Activated CD4-positive, alpha-beta T cell treated with anti-CD3 and anti-CD28 coated beads for 36 hours (primary cell): ENCODE measurements around the gene CRPPA. TPM values are rescaled to one million over a fixed set of nuclear protein-coding genes. Genes with fewer than 3 reads are reported as not detected.
"Not testable (repeated sequence)": the region's sequence is repeated elsewhere in the genome, so short reads cannot be mapped to it uniquely, and the experiment has no call there.

Source experiments
- ATAC-seq: fragments of 200-7000 bp; cut with Tn5 transposase; one replicate; pipeline ENCODE4 v1.10.0; 2021; ENCODE audit warnings: mild to moderate bottlenecking, moderate library complexity
- CTCF ChIA-PET: fragments of 350-600 bp; sonication (Branson Sonifier 250); formaldehyde crosslinking; loops from one replicate; lab custom pipeline; 2021; ENCODE audit warnings: antibody characterized with exemption; lab: Charles Lee
- POLR2A ChIA-PET: fragments of 350-600 bp; sonication (Branson Sonifier 250); formaldehyde crosslinking; loops from one replicate; lab custom pipeline; 2021; ENCODE audit warnings: antibody characterized with exemption, inconsistent platforms; lab: Charles Lee
- DNase-seq: peaks from one replicate; pipeline ENCODE4 v3.0.0-alpha.2; 2020
- H3K27ac Mint-ChIP-seq: one replicate; pipeline ENCODE4 v1.8.0; 2021; ENCODE audit warnings: mixed read lengths
- H3K27me3 Mint-ChIP-seq: one replicate; pipeline ENCODE4 v1.8.0; 2021; ENCODE audit warnings: mixed read lengths
- H3K36me3 Mint-ChIP-seq: one replicate; pipeline ENCODE4 v1.8.0; 2021; ENCODE audit warnings: low read depth, mixed read lengths
- H3K4me1 Mint-ChIP-seq: one replicate; pipeline ENCODE4 v1.8.0; 2021; ENCODE audit warnings: mixed read lengths
- H3K4me3 Mint-ChIP-seq: one replicate; pipeline ENCODE4 v1.8.0; 2021; ENCODE audit warnings: mild to moderate bottlenecking, moderate library complexity, mixed read lengths
- H3K9me3 Mint-ChIP-seq: one replicate; pipeline ENCODE4 v1.8.0; 2021; ENCODE audit warnings: low read depth, mixed read lengths
- intact Hi-C, 2 experiments: fragments of 100-400 bp; cut with DNase I in 1 of 2; cut with micrococcal nuclease in 1 of 2; formaldehyde crosslinking; loops; one replicate each; pipeline versions ENCODE4 v1.14.2 to v1.15.1; 2022 to 2024; cut with DNase I, micrococcal nuclease
- total RNA-seq, 2 experiments: library from RNA; stranded (reverse); gene quantifications; one replicate each; pipeline ENCODE4 v1.2.3, GENCODE V29; 2021

CRPPA gene
- total RNA-seq, 2 experiments from 2014 or later, result 1.0 to 1.4 TPM

DNA sequence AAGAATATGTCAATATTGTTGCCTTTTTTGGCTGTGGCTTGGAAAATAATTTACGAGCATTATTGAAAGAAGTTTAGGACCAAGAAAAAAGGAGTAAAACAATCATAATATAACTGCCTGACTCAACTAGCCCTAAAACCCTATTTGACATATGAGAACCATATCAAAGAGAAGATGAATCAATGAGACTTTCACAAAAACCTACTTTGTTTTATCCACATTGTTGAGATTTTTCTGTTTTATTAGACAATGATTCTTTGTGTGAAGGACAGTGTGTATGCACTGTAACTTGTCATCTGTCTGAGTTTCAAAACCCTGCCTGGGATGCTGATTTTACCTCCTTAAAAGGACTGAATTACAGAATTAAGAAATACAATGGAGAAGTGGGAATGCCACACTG, 25.2 kb upstream of the CRPPA start:
- DNase-seq (no peak), ATAC-seq (no peak)
- ChIA-PET CTCF (no interaction called here), POLR2A (no interaction called here)
- intact Hi-C loops, result no loop called here
- Mint-ChIP-seq H3K4me1 (no peaks in the 10 kb centered on the region), H3K9me3 (no peaks in the 10 kb centered on the region), H3K4me3 (no peak overlapping the region), H3K27ac (no peak overlapping the region), H3K36me3 (no peaks in the 10 kb centered on the region), H3K27me3 (no peaks in the 10 kb centered on the region)

DNA sequence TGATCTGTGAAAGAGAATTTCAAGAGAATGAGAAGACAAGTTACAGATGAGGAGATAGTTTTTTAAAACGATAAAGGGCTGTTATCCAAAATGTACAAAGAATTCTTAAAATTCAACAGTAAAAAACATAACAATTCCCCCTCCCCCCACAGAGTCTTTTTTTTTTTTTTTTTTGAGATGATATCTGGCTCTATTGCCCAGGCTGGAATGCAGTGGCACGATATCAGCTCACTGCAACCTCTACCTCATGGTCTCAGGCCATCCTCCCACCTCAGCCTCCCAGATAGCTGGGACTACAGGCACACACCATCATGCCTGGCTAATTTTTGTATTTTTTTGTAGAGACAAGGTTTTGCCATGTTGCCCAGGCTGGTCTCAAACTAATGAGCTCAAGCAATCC, 22.5 kb upstream of the CRPPA start:
- POLR2A ChIA-PET, DNase-seq, H3K9me3 Mint-ChIP-seq, H3K27me3 Mint-ChIP-seq, H3K36me3 Mint-ChIP-seq, ATAC-seq, intact Hi-C loops, H3K4me3 Mint-ChIP-seq, H3K27ac Mint-ChIP-seq, H3K4me1 Mint-ChIP-seq: not testable (repeated sequence)
- CTCF ChIA-PET, result interaction anchor here (0.6 kb wide), 1 partner anchor 129 kb away, joined by 3 read pairs; no protein-coding TSS in a partner anchor

DNA sequence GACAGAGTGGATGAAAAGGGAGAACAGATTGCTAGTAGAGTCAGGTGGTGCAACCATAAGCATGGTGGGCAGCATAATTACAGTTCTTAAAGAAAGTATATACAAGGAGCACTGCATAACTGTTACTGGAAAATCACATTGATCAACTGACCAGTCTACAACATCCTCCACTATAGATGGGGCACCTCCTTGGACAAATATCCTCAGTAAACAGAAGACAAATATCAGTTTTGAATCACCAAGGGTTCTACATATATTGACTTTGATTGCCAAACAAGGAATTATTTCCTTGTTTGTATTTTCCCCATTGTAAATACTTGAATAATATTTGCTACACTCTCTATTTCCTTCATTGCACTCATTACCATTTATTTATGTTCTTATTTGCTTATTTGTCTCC, 17.6 kb upstream of the CRPPA start:
- Mint-ChIP-seq H3K27me3 (peaks cover 5% of the 10 kb centered on the region), H3K4me3 (no peak overlapping the region), H3K27ac (no peak overlapping the region), H3K36me3 (no peaks in the 10 kb centered on the region), H3K4me1 (no peaks in the 10 kb centered on the region), H3K9me3 (no peaks in the 10 kb centered on the region)
- intact Hi-C loops, result no loop called here
- POLR2A ChIA-PET, result no interaction called here
- ATAC-seq, result no peak
- CTCF ChIA-PET, result no interaction called here
- DNase-seq, result no peak

DNA sequence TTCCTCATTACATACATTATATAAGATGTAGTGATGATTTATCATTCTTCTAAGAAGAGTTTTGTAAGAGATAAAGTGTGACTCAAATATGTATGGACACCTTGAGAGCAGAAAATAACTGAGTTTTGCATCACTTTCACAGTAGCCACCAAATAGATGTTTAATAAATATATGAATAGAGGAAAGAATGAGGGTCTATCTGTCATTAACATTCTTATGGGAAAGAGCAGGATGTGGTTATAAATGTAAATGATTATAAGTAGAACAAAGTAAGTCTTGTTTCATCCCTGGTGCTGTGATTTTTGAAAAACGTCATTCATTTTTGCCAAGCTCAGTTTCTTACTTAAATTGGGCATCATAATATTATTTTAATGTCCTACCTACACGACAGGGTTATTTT, 15.0 kb upstream of the CRPPA start:
- intact Hi-C loops, result no loop called here
- ATAC-seq, result no peak
- ChIA-PET CTCF (interaction anchor here (1.0 to 9.2 kb wide), 4 partner anchors 11 to 129 kb away, joined by 3 to 64 read pairs (median 4); partner anchors contain the start of gene CRPPA), POLR2A (no interaction called here)
- Mint-ChIP-seq H3K4me3 (no peak overlapping the region), H3K36me3 (no peaks in the 10 kb centered on the region), H3K27ac (no peak overlapping the region), H3K27me3 (peaks cover 4% of the 10 kb centered on the region), H3K4me1 (peaks cover 4% of the 10 kb centered on the region), H3K9me3 (no peaks in the 10 kb centered on the region)
- no peak for DNase-seq

DNA sequence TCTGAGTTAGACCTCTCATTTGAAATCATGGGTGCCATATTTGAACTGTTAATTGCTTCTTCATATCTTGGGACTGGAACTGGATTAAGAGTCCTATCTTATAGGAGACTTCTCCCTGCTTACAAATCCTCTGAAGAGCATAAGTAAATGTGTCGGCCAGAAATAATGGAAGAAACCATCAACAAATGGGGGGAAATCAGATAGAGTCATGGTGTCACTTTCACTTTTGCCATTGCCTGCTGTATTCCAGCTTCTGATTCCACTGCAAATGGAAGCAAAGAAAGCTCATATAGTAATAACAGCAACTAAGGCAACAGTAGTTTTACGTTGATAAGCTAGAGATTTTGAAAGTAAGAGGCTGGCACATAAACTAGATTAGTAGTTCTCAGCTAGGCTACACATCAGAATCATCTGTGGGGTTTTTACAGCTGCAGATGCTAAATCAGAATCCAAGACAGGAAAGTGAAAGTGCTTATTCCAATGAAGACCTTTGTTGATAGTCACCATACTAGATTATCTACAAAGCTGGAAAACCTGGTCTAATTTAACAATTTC, 12.3 kb upstream of the CRPPA start:
- Mint-ChIP-seq H3K4me1 (peaks cover 4% of the 10 kb centered on the region), H3K27ac (no peak overlapping the region), H3K9me3 (no peaks in the 10 kb centered on the region), H3K4me3 (no peak overlapping the region), H3K27me3 (peaks cover 6% of the 10 kb centered on the region), H3K36me3 (no peaks in the 10 kb centered on the region)
- POLR2A ChIA-PET, result no interaction called here
- peak; percentile 23 for ATAC-seq
- intact Hi-C loops, result loop anchor here in 1 of 2 experiments (5.0 kb wide), 1 partner anchor 484 kb away; no protein-coding TSS in a partner anchor
- CTCF ChIA-PET, result interaction anchor here (1.1 to 9.2 kb wide), 5 partner anchors 9 to 132 kb away, joined by 3 to 64 read pairs (median 4); partner anchors contain the start of gene CRPPA
- DNase-seq, result no peak

DNA sequence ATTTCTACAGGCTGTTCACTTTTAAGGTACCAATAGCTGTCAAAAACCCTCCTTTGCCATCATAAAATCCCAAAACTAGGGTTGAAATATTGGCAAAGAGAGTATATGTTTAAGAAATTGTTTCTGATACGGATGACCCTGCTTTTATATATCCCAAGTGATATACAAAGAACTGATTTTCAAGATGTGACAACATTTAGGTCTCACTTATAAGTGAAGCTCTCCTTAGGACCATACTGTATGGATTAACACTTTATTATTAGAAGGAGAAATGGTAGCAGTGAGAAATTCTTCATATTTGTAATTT, 11.0 kb upstream of the CRPPA start:
- ChIA-PET CTCF (interaction anchor here (0.7 to 9.2 kb wide), 9 partner anchors 9 to 133 kb away, joined by 3 to 64 read pairs (median 4); partner anchors contain the start of gene CRPPA), POLR2A (no interaction called here)
- DNase-seq (no peak), ATAC-seq (no peak)
- Mint-ChIP-seq H3K27ac (no peak overlapping the region), H3K36me3 (no peaks in the 10 kb centered on the region), H3K27me3 (peaks cover 5% of the 10 kb centered on the region), H3K4me3 (no peak overlapping the region), H3K4me1 (peaks cover 4% of the 10 kb centered on the region), H3K9me3 (no peaks in the 10 kb centered on the region)
- intact Hi-C loops, result loop anchor here (1.0 to 5.0 kb wide), 3 partner anchors 132 to 485 kb away; no protein-coding TSS in a partner anchor

- peaks cover 5% of the 10 kb centered on the region for H3K27me3 Mint-ChIP-seq
- no peak overlapping the region for H3K4me3 Mint-ChIP-seq
- no peak overlapping the region for H3K27ac Mint-ChIP-seq
- intact Hi-C loops, result loop anchor here (1.0 to 5.0 kb wide), 3 partner anchors 132 to 485 kb away; no protein-coding TSS in a partner anchor
- ATAC-seq, result peak; percentile 57
- ChIA-PET CTCF (interaction anchor here (0.7 to 9.2 kb wide), 7 partner anchors 9 to 134 kb away, joined by 3 to 64 read pairs (median 4); no protein-coding TSS in a partner anchor), POLR2A (no interaction called here)
- peak; percentile 47 for DNase-seq
- H3K36me3 Mint-ChIP-seq, result no peaks in the 10 kb centered on the region
- H3K4me1 Mint-ChIP-seq, result peaks cover 4% of the 10 kb centered on the region
- H3K9me3 Mint-ChIP-seq, result no peaks in the 10 kb centered on the region
Observed at GRCh38 chr7:16431646-16432424, 10.5 kb upstream of the CRPPA start.

GRCh38 chr7:16430133-16430532, 8.8 kb upstream of the CRPPA start:
- intact Hi-C loops, result loop anchor here in 1 of 2 experiments (5.0 kb wide), 1 partner anchor 487 kb away; no protein-coding TSS in a partner anchor
- Mint-ChIP-seq H3K9me3 (no peaks in the 10 kb centered on the region), H3K4me1 (peaks cover 4% of the 10 kb centered on the region), H3K4me3 (no peak overlapping the region), H3K36me3 (no peaks in the 10 kb centered on the region), H3K27ac (no peak overlapping the region), H3K27me3 (peaks cover 3% of the 10 kb centered on the region)
- ChIA-PET CTCF (interaction anchor here (0.6 to 9.2 kb wide), 2 partner anchors 136 to 1369 kb away, joined by 3 to 64 read pairs; no protein-coding TSS in a partner anchor), POLR2A (interaction anchor here (0.6 kb wide), 1 partner anchor 135 kb away, joined by 3 read pairs; no protein-coding TSS in a partner anchor)
- no peak for ATAC-seq
- DNase-seq, result no peak

DNA sequence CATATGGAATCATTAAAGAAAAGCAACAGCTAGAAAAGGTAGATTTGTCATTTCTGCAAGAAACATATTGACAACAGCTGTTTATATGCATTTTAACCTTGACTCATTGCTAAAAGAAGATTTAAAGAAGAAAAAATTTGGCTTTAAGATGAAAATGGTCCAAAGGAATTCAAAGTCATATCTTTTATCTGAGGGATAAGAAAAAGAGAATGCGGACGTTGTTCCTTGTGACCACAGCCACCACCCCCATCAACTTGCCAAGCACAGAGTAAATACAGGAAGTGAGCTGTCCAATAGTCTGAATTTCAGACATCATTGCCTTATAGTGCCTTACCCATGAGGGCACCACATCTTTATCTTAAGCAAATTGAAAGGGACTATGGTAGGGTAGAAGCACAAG, 7.3 kb upstream of the CRPPA start:
- Mint-ChIP-seq H3K36me3 (no peaks in the 10 kb centered on the region), H3K4me1 (peaks cover 3% of the 10 kb centered on the region), H3K27me3 (peaks cover 3% of the 10 kb centered on the region), H3K9me3 (no peaks in the 10 kb centered on the region), H3K27ac (no peak overlapping the region), H3K4me3 (no peak overlapping the region)
- intact Hi-C loops, result no loop called here
- ATAC-seq (no peak), DNase-seq (no peak)
- CTCF ChIA-PET, result interaction anchor here (1.0 to 1.2 kb wide), 2 partner anchors 8 to 138 kb away, joined by 3 read pairs; no protein-coding TSS in a partner anchor
- POLR2A ChIA-PET, result interaction anchor here (0.7 kb wide), 1 partner anchor 8 kb away, joined by 3 read pairs; no protein-coding TSS in a partner anchor

DNA sequence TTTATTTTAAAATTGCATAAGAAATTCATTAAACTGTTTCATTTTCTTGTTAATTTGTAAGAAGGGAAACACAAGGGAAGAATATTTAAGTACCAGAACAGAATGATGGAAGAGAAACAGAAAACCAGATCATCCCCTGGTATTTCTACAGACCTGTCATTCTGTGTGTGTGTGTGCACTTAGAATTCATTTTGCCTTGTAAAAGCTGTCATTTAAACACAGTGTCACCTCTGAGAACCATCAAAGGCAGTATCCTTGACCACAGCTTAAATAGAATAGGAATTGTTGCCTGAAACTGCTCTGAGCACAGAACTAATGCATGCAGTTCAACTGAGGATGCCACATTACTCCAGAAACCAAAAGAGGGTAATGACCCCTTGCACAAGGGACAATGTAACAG, 6.8 kb upstream of the CRPPA start:
- Mint-ChIP-seq H3K27me3 (peaks cover 3% of the 10 kb centered on the region), H3K27ac (no peak overlapping the region), H3K4me1 (no peaks in the 10 kb centered on the region), H3K4me3 (no peak overlapping the region), H3K36me3 (no peaks in the 10 kb centered on the region), H3K9me3 (no peaks in the 10 kb centered on the region)
- ChIA-PET CTCF (interaction anchor here (1.2 kb wide), 1 partner anchor 138 kb away, joined by 3 read pairs; no protein-coding TSS in a partner anchor), POLR2A (no interaction called here)
- intact Hi-C loops, result no loop called here
- ATAC-seq, result no peak
- DNase-seq, result no peak

DNA sequence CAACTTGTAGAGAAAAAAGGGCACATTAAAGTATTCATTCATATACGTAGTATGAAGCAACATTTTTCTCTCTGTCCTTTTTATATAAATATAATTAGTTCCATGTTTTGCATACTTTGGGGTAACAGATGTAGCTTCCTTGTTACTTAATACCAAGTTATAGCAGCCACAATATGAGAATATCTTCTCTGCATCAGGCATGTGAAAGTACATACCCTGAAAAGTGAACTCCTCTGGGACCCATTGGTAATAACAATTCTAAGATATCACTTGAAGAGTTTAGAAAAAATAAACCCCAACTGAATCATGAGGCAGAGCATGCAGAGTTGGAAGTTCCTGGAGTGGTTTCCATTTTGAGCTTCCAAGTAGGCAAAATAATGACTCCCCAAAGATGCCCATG, 2.4 kb upstream of the CRPPA start:
- Mint-ChIP-seq H3K4me3 (no peak overlapping the region), H3K9me3 (no peaks in the 10 kb centered on the region), H3K27ac (no peak overlapping the region), H3K27me3 (no peaks in the 10 kb centered on the region), H3K36me3 (no peaks in the 10 kb centered on the region), H3K4me1 (peaks cover 17% of the 10 kb centered on the region)
- ChIA-PET CTCF (interaction anchor here (4.4 kb wide), 1 partner anchor 142 kb away, joined by 27 read pairs; no protein-coding TSS in a partner anchor), POLR2A (interaction anchor here (0.7 kb wide), 1 partner anchor 14 kb away, joined by 3 read pairs; no protein-coding TSS in a partner anchor)
- ATAC-seq, result no peak
- DNase-seq, result no peak
- intact Hi-C loops, result loop anchor here in 1 of 2 experiments (5.0 kb wide), 1 partner anchor 334 kb away; no protein-coding TSS in a partner anchor
